Activated CD4-positive, alpha-beta T cell treated with anti-CD3 and anti-CD28 coated beads, Interleukin-2, amount 10 ng/mL, durations not matched to agents 24 days and 14 days (primary cell): ENCODE measurements around the gene TRMT11. TPM values are rescaled to one million over a fixed set of nuclear protein-coding genes. Genes with fewer than 3 reads are reported as not detected.

Experiments used
- DNase-seq: peaks from one replicate; pipeline ENCODE4 v3.0.0; 2022
- H3K27ac Mint-ChIP-seq: one replicate; pipeline ENCODE4 v1.8.0; 2022; ENCODE audit warnings: mild to moderate bottlenecking, mixed read lengths
- H3K27me3 Mint-ChIP-seq: one replicate; pipeline ENCODE4 v1.8.0; 2022; ENCODE audit warnings: mixed read lengths
- H3K36me3 Mint-ChIP-seq: one replicate; pipeline ENCODE4 v1.8.0; 2022; ENCODE audit warnings: low read depth, mild to moderate bottlenecking, mixed read lengths
- H3K4me1 Mint-ChIP-seq: one replicate; pipeline ENCODE4 v1.8.0; 2021; ENCODE audit warnings: mixed read lengths
- H3K4me3 Mint-ChIP-seq: one replicate; pipeline ENCODE4 v1.8.0; 2022; ENCODE audit warnings: mild to moderate bottlenecking, moderate library complexity, mixed read lengths
- H3K9me3 Mint-ChIP-seq: one replicate; pipeline ENCODE4 v1.8.0; 2021; ENCODE audit warnings: mixed read lengths
- intact Hi-C: fragments of 100-400 bp; cut with micrococcal nuclease; formaldehyde crosslinking; loops from one replicate; pipeline ENCODE4 v1.15.1; 2023
- total RNA-seq: library from RNA; stranded (reverse); gene quantifications from 2 replicates; pipeline ENCODE4 v1.2.3, GENCODE V29; 2022

The TRMT11 gene
- total RNA-seq: 33.6 and 34.4 TPM in 2 replicates

- peak within 1 kb of the TSS; percentile 8 for H3K4me3 Mint-ChIP-seq
- H3K27ac Mint-ChIP-seq: no peak within 1 kb of the TSS
- no peaks in the 10 kb centered on the region for H3K9me3 Mint-ChIP-seq
- peaks cover 7% of the 10 kb centered on the region for H3K4me1 Mint-ChIP-seq
- H3K27me3 Mint-ChIP-seq: no peaks in the 10 kb centered on the region
- no peaks in the 10 kb centered on the region for H3K36me3 Mint-ChIP-seq
- peak; percentile 93 for DNase-seq
- intact Hi-C loops: loop anchor here (1.0 to 10.0 kb wide), 4 partner anchors 30 to 832 kb away; partner anchors contain the start of genes HINT3 and TPD52L1
These were observed at the start of gene TRMT11 for GRCh38 chr6:125986301-125987025. Gene TRMT11, plus strand, starts transcription at chr6:125986540. Its CDS starts 11 bp downstream, at chr6:125986551.

- intact Hi-C loops: no loop called here
- DNase-seq: no peak
- H3K4me3 Mint-ChIP-seq: no peak overlapping the region
- peaks cover 4% of the 10 kb centered on the region for H3K36me3 Mint-ChIP-seq
- H3K27ac Mint-ChIP-seq: no peak overlapping the region
- H3K27me3 Mint-ChIP-seq: peaks cover 10% of the 10 kb centered on the region
- peaks cover 12% of the 10 kb centered on the region for H3K4me1 Mint-ChIP-seq
- no peaks in the 10 kb centered on the region for H3K9me3 Mint-ChIP-seq
These were observed 47.3 kb upstream of the TRMT11 start for GRCh38 chr6:125939026-125939425.

DNA sequence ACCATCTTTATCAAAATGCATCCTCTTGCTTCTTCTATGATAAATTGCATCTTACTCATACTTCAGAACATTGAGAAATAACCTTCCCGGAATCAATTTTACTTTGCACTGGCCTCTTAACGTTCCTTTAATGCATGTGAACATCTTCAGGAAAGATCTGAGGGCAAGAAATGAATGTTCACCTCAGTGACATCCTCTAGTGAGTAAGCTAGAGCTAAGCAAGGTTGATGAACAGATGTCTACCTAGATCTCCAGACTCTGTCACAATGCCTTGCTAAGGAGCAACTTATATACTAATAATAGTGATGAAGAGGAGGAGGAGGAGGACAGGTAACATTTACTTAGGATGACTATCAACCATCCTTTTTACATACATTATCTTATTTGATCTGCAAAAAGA is 46.5 kb upstream of the TRMT11 start:
- intact Hi-C loops: no loop called here
- Mint-ChIP-seq H3K4me3 (no peak overlapping the region), H3K4me1 (peaks cover 16% of the 10 kb centered on the region), H3K27ac (no peak overlapping the region), H3K36me3 (no peaks in the 10 kb centered on the region), H3K9me3 (no peaks in the 10 kb centered on the region), H3K27me3 (peaks cover 10% of the 10 kb centered on the region)
- DNase-seq: no peak

GRCh38 chr6:125940247-125941041 is 45.9 kb upstream of the TRMT11 start:
- Mint-ChIP-seq H3K4me1 (peaks cover 16% of the 10 kb centered on the region), H3K36me3 (no peaks in the 10 kb centered on the region), H3K9me3 (no peaks in the 10 kb centered on the region), H3K4me3 (no peak overlapping the region), H3K27me3 (peaks cover 10% of the 10 kb centered on the region), H3K27ac (no peak overlapping the region)
- intact Hi-C loops: no loop called here
- no peak for DNase-seq

GRCh38 chr6:125942672-125943527 is 43.4 kb upstream of the TRMT11 start:
- H3K4me1 Mint-ChIP-seq: peaks cover 25% of the 10 kb centered on the region
- H3K27me3 Mint-ChIP-seq: peaks cover 10% of the 10 kb centered on the region
- H3K4me3 Mint-ChIP-seq: no peak overlapping the region
- intact Hi-C loops: no loop called here
- H3K36me3 Mint-ChIP-seq: no peaks in the 10 kb centered on the region
- H3K27ac Mint-ChIP-seq: no peak overlapping the region
- H3K9me3 Mint-ChIP-seq: no peaks in the 10 kb centered on the region
- peak; percentile 46 for DNase-seq

- peaks cover 25% of the 10 kb centered on the region for H3K4me1 Mint-ChIP-seq
- intact Hi-C loops: loop anchor here (2.0 kb wide), 1 partner anchor 17 kb away; no protein-coding TSS in a partner anchor
- H3K36me3 Mint-ChIP-seq: no peaks in the 10 kb centered on the region
- no peaks in the 10 kb centered on the region for H3K9me3 Mint-ChIP-seq
- DNase-seq: no peak
- H3K4me3 Mint-ChIP-seq: no peak overlapping the region
- no peak overlapping the region for H3K27ac Mint-ChIP-seq
- H3K27me3 Mint-ChIP-seq: peaks cover 10% of the 10 kb centered on the region
These were observed 42.6 kb upstream of the TRMT11 start for GRCh38 chr6:125943528-125944433.

DNA sequence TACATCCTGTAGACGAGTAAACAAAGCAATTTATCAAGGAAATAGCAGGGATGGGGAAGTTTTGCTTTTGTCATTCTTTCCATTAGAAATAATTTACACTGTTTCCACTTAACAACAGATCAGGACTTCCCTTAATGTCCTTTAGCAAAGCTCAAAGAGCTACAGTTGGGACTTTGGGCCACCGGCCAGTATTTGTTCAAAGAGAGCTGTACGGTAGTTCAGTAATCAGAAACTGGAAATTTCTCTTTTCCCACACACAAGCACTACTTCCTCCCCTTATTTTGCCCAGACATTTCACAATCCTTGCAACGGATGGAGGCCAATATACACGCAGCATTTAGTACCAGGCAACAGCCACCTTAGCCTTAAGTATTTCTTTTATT is 41.9 kb upstream of the TRMT11 start:
- Mint-ChIP-seq H3K4me3 (no peak overlapping the region), H3K9me3 (no peaks in the 10 kb centered on the region), H3K36me3 (no peaks in the 10 kb centered on the region), H3K27ac (no peak overlapping the region), H3K27me3 (peaks cover 6% of the 10 kb centered on the region), H3K4me1 (peaks cover 22% of the 10 kb centered on the region)
- no peak for DNase-seq
- intact Hi-C loops: loop anchor here (2.0 kb wide), 1 partner anchor 18 kb away; no protein-coding TSS in a partner anchor

DNA sequence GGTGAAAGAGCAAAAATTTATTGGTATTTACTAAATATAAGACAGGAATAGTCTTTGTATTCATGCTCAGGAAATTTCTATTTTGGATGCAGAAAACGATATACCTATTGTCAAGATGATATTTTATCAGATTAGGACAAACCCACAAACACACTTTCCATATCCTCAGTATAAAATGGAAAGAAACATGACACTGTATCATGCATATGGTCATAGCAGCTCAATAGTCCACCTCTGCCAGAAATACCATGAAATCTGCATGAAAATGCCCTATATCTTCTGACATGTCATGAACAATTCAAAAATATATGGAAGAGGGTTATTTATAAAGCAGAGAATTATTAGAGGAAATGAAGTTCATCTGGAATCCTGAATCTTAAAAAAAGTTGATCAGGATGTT is 41.4 kb upstream of the TRMT11 start:
- Mint-ChIP-seq H3K27ac (no peak overlapping the region), H3K4me1 (peaks cover 19% of the 10 kb centered on the region), H3K36me3 (no peaks in the 10 kb centered on the region), H3K27me3 (peaks cover 6% of the 10 kb centered on the region), H3K4me3 (no peak overlapping the region), H3K9me3 (no peaks in the 10 kb centered on the region)
- DNase-seq: no peak
- intact Hi-C loops: loop anchor here (2.0 kb wide), 1 partner anchor 18 kb away; no protein-coding TSS in a partner anchor

DNA sequence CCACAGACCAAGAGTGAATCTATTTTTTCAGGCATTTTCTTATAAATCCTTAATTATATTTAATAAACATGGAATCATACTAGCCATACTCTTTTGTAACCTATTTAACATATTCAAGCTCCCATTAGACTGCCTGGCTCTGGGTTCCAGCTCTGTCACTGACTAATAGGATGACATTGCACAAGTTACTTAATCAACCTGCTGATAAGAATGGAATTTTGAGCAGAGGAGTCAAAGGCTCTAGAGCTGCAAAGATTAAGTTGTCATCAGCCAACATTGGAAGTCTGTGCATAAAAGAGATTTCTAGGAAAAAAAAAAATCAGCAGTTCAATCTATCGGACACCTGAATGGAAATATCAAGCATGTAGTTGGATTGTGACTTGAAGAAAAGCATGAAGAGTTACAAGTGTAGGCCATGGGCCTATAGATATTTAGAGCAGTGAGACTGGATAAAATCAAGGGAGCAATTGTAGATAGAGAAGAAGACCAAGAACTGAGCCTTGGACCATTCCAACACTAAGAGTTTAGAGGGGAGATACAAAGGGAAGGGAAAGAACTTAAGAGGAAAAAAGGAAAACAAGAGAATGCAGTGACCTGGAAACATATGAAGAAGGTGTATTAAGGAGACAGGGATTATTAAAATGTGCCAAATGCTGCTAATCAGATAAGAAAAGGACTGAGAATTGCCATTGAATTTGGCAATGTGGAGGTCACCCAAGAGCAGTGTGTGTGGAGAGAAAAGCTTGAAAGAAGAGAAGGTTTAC is 40.8 kb upstream of the TRMT11 start:
- Mint-ChIP-seq H3K4me3 (no peak overlapping the region), H3K27ac (no peak overlapping the region), H3K36me3 (no peaks in the 10 kb centered on the region), H3K4me1 (peaks cover 19% of the 10 kb centered on the region), H3K27me3 (peaks cover 3% of the 10 kb centered on the region), H3K9me3 (no peaks in the 10 kb centered on the region)
- intact Hi-C loops: loop anchor here (2.0 kb wide), 1 partner anchor 19 kb away; no protein-coding TSS in a partner anchor
- DNase-seq: no peak

- Mint-ChIP-seq H3K27me3 (no peaks in the 10 kb centered on the region), H3K36me3 (no peaks in the 10 kb centered on the region), H3K4me1 (peaks cover 19% of the 10 kb centered on the region), H3K9me3 (no peaks in the 10 kb centered on the region), H3K27ac (no peak overlapping the region), H3K4me3 (no peak overlapping the region)
- no peak for DNase-seq
- intact Hi-C loops: no loop called here
These were observed 38.7 kb upstream of the TRMT11 start for GRCh38 chr6:125947615-125948014.

- intact Hi-C loops: no loop called here
- Mint-ChIP-seq H3K36me3 (no peaks in the 10 kb centered on the region), H3K4me3 (no peak overlapping the region), H3K27ac (no peak overlapping the region), H3K4me1 (peaks cover 19% of the 10 kb centered on the region), H3K9me3 (no peaks in the 10 kb centered on the region), H3K27me3 (no peaks in the 10 kb centered on the region)
- DNase-seq: no peak
These were observed 37.9 kb upstream of the TRMT11 start for GRCh38 chr6:125948455-125948854.

GRCh38 chr6:125949069-125949468 is 37.3 kb upstream of the TRMT11 start:
- Mint-ChIP-seq H3K4me3 (no peak overlapping the region), H3K9me3 (no peaks in the 10 kb centered on the region), H3K27ac (no peak overlapping the region), H3K36me3 (no peaks in the 10 kb centered on the region), H3K4me1 (peaks cover 13% of the 10 kb centered on the region), H3K27me3 (no peaks in the 10 kb centered on the region)
- intact Hi-C loops: no loop called here
- DNase-seq: no peak
